Bone marrow (tissue), 2 donors: ENCODE measurements around the gene NOX4.
"Not testable (repeated sequence)": the region's sequence is repeated elsewhere in the genome, so short reads cannot be mapped to it uniquely, and the experiment has no call there.

ENCODE experiments used
- DNase-seq, 2 donors: peaks; one replicate each; lab custom pipeline; 2025; lab: John Stamatoyannopoulos, UW

The NOX4 gene

GRCh38 chr11:89295023-89295422 lies 196.2 kb downstream of the NOX4 start:
- not testable (repeated sequence) for DNase-seq

DNA sequence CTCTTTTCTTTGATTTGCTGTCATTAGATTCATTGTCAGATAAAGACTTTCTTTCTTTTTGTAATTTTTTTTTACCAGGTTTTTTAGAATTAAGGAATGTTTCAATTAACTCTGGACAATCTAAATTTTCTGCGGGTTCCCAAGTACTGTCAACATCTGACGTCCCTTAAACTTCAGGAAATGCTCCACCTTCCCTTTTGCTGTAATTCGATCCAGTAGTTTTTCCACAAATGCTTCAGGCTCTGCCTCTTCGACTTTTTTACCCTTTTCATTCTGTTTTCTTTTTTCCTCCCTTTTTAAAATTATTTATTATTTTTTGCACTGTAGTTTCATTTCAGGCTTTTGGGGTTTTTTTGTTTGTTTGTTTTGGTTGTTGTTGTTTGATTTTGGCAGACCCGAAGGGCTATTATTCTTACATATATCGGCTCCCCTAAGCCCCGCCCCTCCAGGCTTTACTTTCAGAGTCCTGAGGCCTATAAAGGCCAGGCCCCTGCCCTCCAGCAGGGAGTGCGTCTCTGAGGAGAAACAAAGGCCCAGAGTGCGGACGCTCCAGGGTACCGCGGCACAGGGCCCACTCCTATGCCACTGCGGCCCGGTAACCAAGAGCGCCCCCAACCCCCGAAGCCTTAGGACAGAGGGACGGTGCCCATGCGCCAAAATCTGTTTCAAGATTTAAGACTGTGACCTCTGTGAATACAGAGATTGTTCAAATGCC lies 197.1 kb downstream of the NOX4 start:
- DNase-seq: no peak

DNA sequence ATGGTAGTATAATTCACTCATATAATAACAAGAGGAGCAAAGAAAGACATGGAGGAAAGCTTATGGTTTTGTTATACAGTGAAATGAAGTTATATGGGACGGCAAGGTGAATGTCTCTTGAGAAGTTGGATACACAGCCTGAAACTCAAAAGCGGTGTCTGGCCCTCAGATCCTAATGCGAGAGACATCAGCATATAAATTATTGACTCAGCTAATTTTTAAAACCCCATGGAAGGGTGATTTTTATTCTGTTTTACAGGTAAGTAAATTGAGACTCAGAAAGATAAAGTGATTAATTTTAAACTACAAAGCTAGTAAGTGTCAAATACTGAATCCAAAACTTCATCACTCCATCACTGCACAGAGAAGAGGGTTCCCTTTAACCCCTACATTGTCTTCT lies 203.2 kb downstream of the NOX4 start:
- DNase-seq: not testable (repeated sequence)

DNA sequence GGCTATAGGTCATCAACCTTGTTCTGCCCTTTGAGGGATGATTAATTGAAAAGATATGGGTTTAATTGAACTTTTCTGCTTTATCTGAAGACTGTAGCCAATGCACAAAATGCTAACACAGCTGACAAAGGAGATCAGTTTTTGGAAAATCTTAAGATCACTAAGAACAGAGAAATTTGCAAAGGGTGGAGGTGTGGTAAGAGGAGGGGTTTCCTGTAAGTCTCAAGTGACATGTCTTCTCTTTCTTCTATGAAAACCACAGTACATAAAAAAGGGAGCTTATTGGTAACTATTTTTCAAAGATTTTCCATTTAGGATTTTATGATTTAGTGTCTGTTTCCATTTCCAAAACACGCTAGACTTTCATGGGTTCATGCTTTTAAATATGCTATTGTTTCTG lies 204.6 kb downstream of the NOX4 start:
- not testable (repeated sequence) for DNase-seq

DNA sequence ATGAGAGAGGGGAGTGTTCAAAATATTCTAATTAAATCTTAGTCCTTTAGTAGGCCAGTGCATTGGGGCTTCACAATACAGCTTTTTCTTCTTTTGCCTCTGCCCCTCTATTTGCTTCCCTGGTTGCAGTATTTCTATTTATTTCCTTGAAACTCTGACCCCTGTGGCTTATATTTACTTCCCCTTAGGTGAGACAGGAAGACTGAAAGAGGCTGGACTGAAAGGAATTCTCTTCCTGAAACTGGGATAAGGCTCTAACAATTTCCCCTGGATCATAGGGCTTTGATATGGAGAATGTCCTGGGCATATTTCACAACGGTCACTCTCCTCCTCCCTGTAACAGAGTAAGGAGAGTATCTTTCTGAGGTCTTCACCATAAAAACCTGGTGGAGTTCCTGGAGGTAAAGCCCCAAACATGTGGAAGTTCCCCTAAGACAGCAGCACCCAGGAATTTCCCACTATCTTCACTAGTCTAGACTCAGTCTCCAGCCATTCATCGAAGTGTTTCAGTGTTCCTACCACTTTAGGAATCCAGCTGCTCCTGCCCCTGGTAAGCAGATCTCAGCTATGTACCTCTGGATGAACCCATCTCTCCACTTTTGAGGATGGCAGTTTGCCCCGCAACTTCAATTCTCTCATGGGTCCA lies 210.0 kb downstream of the NOX4 start:
- DNase-seq: not testable (repeated sequence)

- no peak for DNase-seq
Measured at GRCh38 chr11:89279176-89279575, 212.0 kb downstream of the NOX4 start.

DNA sequence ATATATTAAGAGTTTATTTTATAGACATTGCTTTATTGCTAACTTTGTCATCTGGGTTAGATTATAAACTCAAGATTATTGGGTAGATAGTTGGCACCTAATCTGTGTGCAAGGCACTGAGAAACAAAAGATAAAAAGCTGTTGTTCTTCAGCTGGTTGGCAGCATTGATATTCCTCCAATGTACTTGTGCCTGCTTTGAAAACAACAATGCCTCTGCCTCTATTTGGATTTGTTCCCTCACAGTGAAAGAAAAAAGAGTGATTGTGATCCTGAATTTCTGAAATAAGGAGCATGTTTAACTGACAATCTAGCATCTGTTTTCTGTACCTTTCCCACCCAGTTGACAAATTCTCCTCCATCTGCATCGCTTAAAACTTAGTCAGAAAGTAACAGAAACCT lies 215.2 kb downstream of the NOX4 start:
- no peak for DNase-seq
